GM18507 (cell line): Measurements from ENCODE around the gene DTNB.

ENCODE experiments used
- DNase-seq: peaks from one replicate; pipeline ENCODE4 v3.0.0; 2011; ENCODE audit warnings: low read depth; ENCODE audit not compliant: insufficient read length; ENCODE audit errors: extremely low spot score
- FAIRE-seq: peaks from 2 replicates; lab custom pipeline; 2011; peaks lifted over from hg19 to GRCh38; lab: Jason Lieb, UNC

The DTNB gene

DNA sequence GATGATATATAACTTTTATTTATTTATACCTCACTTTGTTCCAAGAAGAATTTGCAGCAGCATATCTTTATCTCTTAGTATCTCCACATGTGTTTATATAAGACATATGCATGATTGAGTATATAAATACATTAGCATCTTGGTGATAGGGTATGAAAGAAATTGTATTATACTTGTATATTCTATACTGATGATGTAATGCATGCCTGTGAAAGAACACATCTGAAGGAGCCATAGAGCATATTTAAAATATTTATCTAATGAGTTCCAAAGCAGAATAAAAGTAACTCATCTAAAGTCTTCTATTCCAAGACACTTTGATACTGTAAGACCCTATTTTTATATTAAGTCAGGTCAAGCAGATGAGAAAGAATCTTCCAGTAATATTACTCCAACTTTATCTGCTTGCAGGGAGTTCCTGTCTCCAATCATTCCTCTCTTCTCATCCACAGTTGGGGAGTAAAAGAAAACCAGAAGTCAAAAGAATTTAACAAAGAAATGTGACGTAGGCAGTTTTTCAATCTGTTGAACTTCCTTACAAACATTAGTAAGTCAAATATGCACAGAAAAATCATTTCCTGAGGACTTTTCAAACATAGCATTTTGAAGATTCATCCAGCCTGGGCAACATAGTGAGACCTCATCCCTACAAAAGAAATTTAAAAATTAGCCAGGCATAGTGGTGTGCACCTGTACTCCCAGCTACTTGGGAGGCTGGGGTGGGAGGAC lies 76.7 kb downstream of the DTNB start:
- no peak for DNase-seq
- FAIRE-seq: no peak

GRCh38 chr2:25595393-25595792 lies 78.0 kb downstream of the DTNB start:
- DNase-seq: no peak
- FAIRE-seq: no peak

- no peak for FAIRE-seq
Observed at GRCh38 chr2:25594991-25595390, 78.4 kb downstream of the DTNB start.

GRCh38 chr2:25592766-25593292 lies 80.5 kb downstream of the DTNB start:
- no peak for DNase-seq
- no peak for FAIRE-seq

More at GRCh38 chr2:25594991-25595390, 78.4 kb downstream of the DTNB start:
- no peak for DNase-seq

- no peak for FAIRE-seq
Observed at GRCh38 chr2:25590921-25591505, 82.4 kb downstream of the DTNB start.

GRCh38 chr2:25589676-25590205 lies 83.6 kb downstream of the DTNB start:
- no peak for DNase-seq
- no peak for FAIRE-seq

More at GRCh38 chr2:25590921-25591505, 82.4 kb downstream of the DTNB start:
- no peak for DNase-seq

DNA sequence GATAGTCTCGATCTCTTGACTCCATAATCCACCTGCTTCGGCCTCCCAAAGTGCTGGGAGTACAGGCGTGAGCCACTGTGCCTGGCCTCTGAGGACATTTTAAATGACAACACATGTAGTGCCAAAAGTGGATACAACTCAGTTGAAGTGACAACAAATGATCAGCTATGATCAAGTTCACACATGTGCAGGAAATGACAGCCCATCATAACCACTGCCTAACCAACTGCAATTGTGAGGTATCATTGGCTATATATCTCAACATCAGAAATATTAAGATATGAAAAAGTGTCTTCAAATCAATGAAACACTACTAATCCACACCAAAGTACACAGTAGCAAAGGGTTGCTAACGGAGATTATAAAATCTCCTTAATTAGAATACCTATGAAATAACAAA lies 84.8 kb downstream of the DTNB start:
- DNase-seq: no peak
- no peak for FAIRE-seq

DNA sequence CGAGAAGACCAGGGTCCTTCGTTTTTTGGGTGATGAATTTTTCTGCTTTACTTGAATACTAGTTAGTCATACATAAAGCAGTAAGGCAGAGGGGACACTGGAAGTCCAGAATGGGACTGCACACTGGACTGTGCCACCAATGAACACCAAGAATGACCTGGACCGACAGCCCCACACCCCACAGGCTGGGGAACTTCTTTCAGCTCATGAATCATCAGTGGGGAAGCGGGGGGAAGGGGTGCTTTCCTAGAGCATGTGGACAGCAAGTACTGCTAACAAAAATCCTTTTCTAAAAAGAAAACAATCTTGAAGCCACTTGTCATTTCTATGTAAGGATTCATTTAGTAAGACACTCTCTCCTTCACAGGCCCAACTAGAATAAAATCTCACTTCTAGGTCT lies 86.0 kb downstream of the DTNB start:
- FAIRE-seq (peak; percentile 5), DNase-seq (no peak)

- no peak for DNase-seq
- peak; percentile 80 for FAIRE-seq
Observed at GRCh38 chr2:25586726-25587144, 86.6 kb downstream of the DTNB start.

- DNase-seq: no peak
- FAIRE-seq: no peak
Observed at GRCh38 chr2:25585189-25585588, 88.2 kb downstream of the DTNB start.

GRCh38 chr2:25582077-25582830 lies 91.1 kb downstream of the DTNB start:
- DNase-seq (no peak), FAIRE-seq (no peak)

DNA sequence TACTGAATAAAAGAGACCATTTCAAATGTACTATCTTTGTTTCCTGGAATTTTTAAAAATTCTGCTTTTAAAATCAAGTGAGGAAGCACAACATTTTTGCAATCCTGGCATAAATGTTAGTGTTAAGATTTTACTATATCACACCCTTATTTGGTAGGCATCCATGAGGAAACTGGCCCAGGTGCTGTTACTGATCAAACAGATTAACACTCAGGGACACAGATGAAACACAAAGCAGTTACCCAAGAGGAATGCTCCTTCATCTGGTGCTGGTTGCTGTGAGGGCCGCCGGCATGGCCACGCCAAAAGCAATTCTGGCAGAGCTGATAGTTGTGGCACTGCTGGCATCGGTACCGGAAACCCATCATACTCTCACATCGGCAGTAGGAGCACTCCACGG lies 96.8 kb downstream of the DTNB start:
- FAIRE-seq (no peak), DNase-seq (no peak)

DNA sequence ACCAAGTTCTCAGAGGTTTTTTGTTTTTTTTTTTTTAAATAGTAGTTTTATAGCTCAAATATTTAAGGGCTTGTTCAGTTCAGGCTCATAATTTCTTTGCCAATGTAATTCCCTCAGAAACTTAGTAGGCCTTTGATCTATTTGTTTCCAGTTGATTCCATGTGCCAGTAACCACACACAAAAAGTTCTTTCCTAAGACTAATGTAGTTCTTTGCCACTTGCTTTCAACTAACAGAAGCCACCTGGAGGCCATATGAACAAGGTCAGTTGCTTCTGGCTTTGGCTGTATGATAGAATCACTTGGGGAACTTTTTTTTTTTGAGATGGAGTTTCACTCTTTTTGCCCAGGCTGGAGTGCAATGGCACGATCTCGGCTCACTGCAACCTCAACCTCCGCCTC lies 100.7 kb downstream of the DTNB start:
- no peak for FAIRE-seq
- DNase-seq: no peak

DNA sequence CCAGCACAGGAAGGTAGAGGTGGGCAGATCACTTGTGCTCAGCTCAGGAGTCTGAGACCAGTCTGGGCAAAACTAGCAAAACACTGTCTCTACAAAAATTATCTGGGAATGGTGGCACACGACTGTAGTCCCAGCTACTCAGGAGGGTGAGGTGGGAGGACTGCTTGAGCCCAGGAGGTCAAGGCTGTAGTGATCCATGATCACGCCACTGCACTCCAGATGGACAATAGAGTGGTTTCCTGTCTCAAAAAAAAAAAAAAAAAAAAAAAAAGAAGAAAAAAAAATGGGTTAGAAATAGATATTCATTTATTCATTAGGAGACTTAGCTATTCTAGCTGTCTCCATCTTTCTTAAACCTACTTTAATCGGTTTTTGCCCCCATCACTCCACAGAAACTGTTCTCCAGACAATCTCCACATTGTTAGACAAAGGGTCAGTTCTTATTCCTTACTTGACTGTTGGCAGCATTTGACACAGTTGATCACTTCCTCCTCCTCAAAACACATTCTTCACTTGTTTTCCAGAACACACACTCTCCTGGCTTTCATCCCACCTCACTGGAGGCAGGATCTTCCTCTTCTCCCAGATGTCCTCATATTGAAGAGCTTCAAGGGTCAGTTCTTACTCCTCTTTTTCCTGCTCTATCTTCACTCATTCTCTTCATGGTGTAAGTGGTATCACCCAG lies 103.1 kb downstream of the DTNB start:
- DNase-seq (no peak), FAIRE-seq (no peak)

GRCh38 chr2:25567406-25567805 lies 106.0 kb downstream of the DTNB start:
- DNase-seq (peak; percentile 36), FAIRE-seq (no peak)

DNA sequence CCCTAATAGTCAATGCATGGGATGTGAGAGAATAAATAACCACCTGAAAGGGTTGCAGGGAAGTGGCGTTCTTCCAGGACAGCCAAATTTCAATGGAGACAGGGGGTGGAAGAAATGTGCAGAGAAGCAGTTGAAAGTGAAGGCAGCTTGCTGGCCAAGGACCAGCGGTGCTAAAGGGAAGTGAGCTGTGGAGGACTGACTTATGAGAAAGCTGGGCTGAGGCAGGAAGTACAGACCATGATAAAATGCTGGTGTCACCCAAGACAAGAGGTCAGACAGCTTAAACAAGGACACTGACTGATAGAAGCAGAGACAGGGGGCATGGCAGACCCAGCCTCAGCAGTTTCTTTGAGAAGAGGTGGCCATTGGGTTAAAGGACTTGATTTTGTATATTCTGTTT lies 106.7 kb downstream of the DTNB start:
- peak; percentile 93 for FAIRE-seq
- DNase-seq: peak; percentile 26

DNA sequence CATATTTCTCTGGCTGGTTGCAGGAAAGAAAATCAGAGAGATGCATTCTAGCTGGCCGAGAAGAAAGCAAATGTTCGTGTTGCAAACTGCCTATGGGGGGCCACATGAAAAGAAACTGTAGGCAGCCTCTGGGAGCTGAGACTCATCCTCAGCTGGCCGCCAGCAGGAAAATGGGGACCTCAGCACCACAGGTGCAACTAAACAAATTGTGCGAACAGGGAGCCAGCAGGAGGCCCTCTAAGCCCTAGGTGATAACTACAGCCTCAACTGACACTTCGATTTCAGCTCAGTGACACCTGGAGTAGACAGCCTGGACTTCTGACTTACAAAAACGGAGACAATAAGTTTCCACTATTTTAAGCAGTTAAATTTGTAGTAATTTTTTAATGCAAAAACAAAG lies 107.3 kb downstream of the DTNB start:
- peak; percentile 5 for FAIRE-seq
- DNase-seq: no peak

GRCh38 chr2:25561136-25561850 lies 112.1 kb downstream of the DTNB start:
- DNase-seq (no peak), FAIRE-seq (peak; percentile 24)

DNA sequence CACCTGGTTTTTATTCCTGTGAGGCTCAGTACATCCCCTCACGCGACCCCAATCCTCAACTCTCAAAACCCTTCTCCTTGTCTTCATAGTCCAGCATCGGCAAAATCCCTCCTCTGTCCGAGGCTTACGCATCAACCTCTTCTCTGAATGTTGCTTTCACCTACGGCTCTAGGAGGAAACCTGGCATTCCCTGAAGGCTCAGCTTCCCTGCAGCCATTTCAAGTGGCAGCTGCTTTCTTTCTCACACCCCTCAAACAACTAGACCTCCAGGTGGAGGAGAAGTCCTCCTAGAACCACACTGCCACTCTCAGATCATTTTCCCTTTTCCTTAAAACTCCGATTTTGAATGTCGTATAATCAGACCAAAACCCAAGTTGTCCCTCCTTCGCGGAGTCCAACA lies 114.2 kb downstream of the DTNB start:
- no peak for FAIRE-seq
- DNase-seq: no peak
